Astrocyte of the spinal cord (primary cell): Measurements from ENCODE around the gene EPB41L3.
"Not testable (repeated sequence)": the region's sequence is repeated elsewhere in the genome, so short reads cannot be mapped to it uniquely, and the experiment has no call there.

ENCODE experiments used
- DNase-seq: peaks from one replicate; pipeline ENCODE4 v3.0.0; 2011; ENCODE audit warnings: low read depth, low spot score
- H3K4me3 ChIP-seq: 2 replicates; pipeline ENCODE4 v1.5.1; 2011; ENCODE audit warnings: low read depth, mild to moderate bottlenecking, low read length, moderate library complexity
- in situ Hi-C: cut with HindIII; loops from 2 replicates; pipeline ENCODE4 v1.10.0; 2017; ENCODE audit warnings: low sequenced_read_pairs
- TF ChIP-seq, protein P1 (sequence below): IDR thresholded peaks from 2 replicates; pipeline ENCODE4 v1.5.1; 2012; ENCODE audit warnings: low read depth, mild to moderate bottlenecking, low read length, inconsistent platforms

EPB41L3 gene

DNA sequence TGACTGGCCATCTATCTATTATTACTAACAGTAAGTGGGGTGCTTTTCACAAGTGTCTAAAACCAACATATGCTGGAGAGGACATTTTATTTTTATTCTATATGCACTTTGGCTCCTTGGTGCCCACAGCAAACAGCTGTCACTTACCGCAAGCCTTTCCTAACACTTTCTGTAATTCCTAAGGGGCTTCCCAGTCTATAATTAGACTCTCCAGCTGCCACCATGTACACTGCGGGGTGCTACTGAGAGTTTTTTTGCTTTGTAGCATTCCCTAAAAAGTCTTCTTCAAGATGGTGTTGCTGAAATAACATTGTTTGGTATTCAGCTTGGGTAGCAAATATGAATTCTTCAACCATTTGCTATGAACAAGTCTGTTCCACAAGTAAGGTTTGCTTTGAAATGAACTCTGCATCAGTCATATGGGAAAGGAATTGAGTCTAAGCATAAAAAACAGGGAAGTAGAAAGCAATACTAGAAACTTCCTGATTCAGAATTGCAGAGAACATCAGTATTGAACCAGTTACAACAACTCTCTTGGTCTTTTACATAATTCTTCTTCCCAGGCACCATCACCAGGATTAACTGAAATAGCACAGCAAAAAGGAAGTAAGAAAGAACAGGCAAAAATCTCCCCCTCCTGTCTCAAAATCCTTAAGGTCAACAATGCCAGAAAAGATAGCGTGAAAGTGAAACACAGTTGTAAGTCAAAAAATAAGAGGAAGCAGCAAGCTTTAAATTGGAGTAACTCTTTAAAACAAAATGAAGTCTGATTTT, 28.6 kb downstream of the EPB41L3 start:
- in situ Hi-C loops = no loop called here
- H3K4me3 ChIP-seq = no peak overlapping the region
- TF ChIP-seq, protein P1, sequence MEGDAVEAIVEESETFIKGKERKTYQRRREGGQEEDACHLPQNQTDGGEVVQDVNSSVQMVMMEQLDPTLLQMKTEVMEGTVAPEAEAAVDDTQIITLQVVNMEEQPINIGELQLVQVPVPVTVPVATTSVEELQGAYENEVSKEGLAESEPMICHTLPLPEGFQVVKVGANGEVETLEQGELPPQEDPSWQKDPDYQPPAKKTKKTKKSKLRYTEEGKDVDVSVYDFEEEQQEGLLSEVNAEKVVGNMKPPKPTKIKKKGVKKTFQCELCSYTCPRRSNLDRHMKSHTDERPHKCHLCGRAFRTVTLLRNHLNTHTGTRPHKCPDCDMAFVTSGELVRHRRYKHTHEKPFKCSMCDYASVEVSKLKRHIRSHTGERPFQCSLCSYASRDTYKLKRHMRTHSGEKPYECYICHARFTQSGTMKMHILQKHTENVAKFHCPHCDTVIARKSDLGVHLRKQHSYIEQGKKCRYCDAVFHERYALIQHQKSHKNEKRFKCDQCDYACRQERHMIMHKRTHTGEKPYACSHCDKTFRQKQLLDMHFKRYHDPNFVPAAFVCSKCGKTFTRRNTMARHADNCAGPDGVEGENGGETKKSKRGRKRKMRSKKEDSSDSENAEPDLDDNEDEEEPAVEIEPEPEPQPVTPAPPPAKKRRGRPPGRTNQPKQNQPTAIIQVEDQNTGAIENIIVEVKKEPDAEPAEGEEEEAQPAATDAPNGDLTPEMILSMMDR = no peak
- no peak for DNase-seq

DNA sequence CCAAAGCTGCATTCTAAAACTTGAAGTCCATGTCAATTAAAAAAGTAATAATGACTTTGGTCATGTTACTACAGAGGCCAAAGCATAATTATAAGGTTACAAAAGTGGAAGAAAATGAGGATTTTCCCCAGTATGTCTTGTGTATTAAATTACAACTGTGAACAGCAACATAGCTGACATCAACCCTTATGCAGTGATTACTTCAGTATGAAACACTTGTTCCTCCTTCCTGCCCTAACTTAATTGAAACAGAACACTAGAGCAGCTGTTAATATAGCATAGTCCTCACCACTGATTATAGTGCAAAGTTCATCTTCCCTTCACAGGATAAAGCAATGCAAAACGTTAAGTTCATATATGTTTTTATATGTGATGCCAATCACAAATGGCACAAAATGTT, 29.9 kb downstream of the EPB41L3 start:
- H3K4me3 ChIP-seq = no peak overlapping the region
- in situ Hi-C loops = no loop called here
- no peak for DNase-seq
- TF ChIP-seq, protein P1 = no peak

DNA sequence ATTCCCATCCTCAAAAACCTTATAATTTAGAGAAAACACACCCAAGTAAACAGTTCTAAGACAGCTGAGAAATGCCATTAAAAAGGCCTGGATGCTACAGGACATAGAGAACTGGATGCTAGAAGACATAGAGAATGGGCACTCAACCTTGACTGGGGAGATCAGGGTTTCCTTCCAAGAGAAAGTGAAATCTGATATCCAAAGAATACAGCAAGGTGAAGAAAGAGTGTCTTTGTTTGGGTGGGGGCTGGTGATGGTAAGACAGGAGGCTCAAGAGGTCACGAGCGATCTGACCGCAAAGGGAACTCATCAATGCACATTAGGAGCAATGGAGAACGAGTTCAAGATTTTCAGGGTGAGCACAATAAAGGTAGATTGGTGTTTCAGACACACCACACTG, 31.6 kb downstream of the EPB41L3 start:
- in situ Hi-C loops = no loop called here
- TF ChIP-seq, protein P1 = no peak
- H3K4me3 ChIP-seq = no peak overlapping the region
- no peak for DNase-seq

DNA sequence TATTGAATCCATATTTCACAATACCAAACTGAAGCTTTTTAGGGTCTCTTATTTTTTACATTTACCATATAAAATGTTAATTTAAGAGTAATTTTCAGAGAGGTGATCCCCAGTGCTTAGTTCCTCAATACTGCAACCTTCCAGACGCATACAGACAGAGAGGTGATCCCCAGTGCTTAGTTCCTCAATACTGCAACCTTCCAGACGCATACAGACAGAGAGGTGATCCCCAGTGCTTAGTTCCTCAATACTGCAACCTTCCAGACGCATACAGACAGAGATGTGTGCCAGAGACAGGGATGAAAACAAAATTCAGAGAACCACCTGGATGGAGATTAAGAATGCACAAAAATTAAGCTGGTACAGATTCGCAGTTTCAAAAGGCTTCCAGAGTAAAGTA, 32.3 kb downstream of the EPB41L3 start:
- H3K4me3 ChIP-seq, DNase-seq, in situ Hi-C loops: not testable (repeated sequence)

DNA sequence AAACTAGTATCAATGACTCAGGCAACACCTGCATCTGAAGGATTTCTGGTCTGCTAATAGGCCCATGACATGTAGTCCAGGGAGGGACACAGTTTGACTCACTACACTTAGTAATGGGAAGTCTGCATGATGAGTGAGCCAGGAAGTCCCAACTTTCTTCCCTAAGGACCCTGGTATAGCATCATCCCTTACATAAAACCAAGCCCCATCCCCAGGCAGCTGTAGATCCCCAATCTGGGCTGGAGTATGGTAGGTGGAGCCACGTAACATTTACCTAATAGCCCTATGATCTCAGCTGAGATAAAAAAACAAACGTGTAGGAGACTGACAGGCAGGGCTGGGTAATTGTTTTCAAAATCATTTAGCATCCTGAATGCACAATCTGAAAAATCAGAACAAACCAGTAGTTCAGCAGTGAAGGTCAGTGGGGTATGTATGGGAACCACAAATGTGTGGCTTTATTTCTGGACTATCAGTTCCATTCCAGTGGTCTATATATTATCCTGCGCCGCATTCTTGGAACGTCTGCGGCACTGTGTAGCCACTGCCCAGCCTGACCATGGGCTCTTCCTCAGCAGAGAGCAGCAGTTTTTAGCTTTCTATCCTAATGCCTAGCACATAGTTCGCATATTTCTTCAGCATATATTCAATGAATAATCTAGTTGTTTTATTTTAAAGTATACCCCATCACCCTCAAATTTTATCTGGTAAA, 33.5 kb downstream of the EPB41L3 start:
- in situ Hi-C loops = no loop called here
- no peak overlapping the region for H3K4me3 ChIP-seq
- DNase-seq = peak; percentile 45
- TF ChIP-seq, protein P1 = no peak

DNA sequence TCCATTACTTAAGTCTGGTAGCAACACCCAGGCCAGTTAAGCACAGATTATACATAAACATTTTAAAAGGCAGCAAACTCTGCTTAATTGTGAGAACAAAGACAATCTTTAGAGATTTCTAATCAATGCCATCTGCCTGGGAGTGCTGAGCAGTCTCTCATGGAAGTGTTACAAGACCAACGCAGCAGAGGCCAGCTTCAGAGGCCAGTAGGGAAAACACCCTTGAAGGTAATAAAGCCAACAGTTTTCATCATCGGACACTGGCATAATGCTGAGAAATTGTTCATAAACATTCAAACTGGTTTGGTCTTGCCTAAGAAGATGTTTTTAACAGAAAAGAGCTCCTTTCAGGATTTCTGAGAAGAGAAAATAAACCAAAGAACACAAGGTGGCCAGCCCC, 35.0 kb downstream of the EPB41L3 start:
- in situ Hi-C loops = no loop called here
- no peak overlapping the region for H3K4me3 ChIP-seq
- no peak for DNase-seq
- TF ChIP-seq, protein P1 = no peak

DNA sequence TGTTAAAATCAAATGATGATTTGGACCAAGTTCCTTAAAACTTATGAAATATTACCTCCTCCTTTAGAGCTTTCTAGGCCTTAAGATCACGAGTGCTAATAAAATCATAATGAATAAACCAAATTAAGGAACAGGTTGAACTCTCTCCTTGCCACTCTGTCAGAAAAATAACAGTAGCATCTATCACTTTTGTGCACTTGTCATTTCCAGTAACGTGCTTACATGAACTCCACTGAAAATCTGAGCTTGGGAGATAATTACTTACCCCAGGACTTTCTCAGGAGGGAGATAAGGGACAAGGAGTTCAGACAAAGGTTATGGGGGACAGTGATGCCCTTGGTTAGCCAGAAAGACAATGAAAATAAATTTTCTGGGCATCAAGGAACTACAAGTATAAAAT, 36.0 kb downstream of the EPB41L3 start:
- no peak for DNase-seq
- no peak overlapping the region for H3K4me3 ChIP-seq
- TF ChIP-seq, protein P1 = no peak
- in situ Hi-C loops = no loop called here
